T1000 (cell line): Measurements from ENCODE around the gene RNASE7.

Source experiments
- DNase-seq: peaks from one replicate; lab custom pipeline; 2025; ENCODE audit warnings: mixed read lengths; lab: John Stamatoyannopoulos, UW

The RNASE7 gene

GRCh38 chr14:21068521-21069387 lies 26.6 kb downstream of the RNASE7 start:
- no peak for DNase-seq

GRCh38 chr14:21069388-21070082 lies 27.4 kb downstream of the RNASE7 start:
- DNase-seq, result peak; percentile 41

- DNase-seq, result no peak
Observed at GRCh38 chr14:21070083-21070609, 28.0 kb downstream of the RNASE7 start, which contains the start of gene ARHGEF40. TSS of gene ARHGEF40 (plus strand) at chr14:21070304. CDS start at chr14:21070397, 93 bp downstream.

- peak; percentile 24 for DNase-seq
Observed at GRCh38 chr14:21070610-21071224, 28.6 kb downstream of the RNASE7 start.

GRCh38 chr14:21071225-21072030 lies 29.3 kb downstream of the RNASE7 start:
- DNase-seq, result peak; percentile 56

- no peak for DNase-seq
Observed at GRCh38 chr14:21072031-21072473, 29.9 kb downstream of the RNASE7 start.

GRCh38 chr14:21072781-21073339 lies 30.7 kb downstream of the RNASE7 start:
- no peak for DNase-seq

- DNase-seq, result no peak
Observed at GRCh38 chr14:21073921-21074320, 31.8 kb downstream of the RNASE7 start.

- DNase-seq, result no peak
Observed at GRCh38 chr14:21074398-21075272, 32.5 kb downstream of the RNASE7 start.

GRCh38 chr14:21075719-21076437 lies 33.7 kb downstream of the RNASE7 start:
- no peak for DNase-seq

- no peak for DNase-seq
Observed at GRCh38 chr14:21077672-21078071, 35.5 kb downstream of the RNASE7 start.

GRCh38 chr14:21078287-21078686 lies 36.1 kb downstream of the RNASE7 start:
- DNase-seq, result no peak

GRCh38 chr14:21078726-21079125 lies 36.6 kb downstream of the RNASE7 start:
- DNase-seq, result no peak

GRCh38 chr14:21081521-21082142 lies 39.5 kb downstream of the RNASE7 start:
- no peak for DNase-seq

- no peak for DNase-seq
Observed at GRCh38 chr14:21083565-21084325, 41.6 kb downstream of the RNASE7 start.

- no peak for DNase-seq
Observed at GRCh38 chr14:21084396-21084795, 42.2 kb downstream of the RNASE7 start.

GRCh38 chr14:21084998-21085853 lies 43.1 kb downstream of the RNASE7 start:
- no peak for DNase-seq
